Thymus (tissue), 11 donors: ENCODE measurements around the gene AKT3. TPM values are rescaled to one million over a fixed set of nuclear protein-coding genes. Genes with fewer than 3 reads are reported as not detected.

Experiments used
- DNase-seq, 9 donors: peaks; one replicate each; pipeline ENCODE4 v3.0.0-alpha.2; 2013; ENCODE audit warnings: low spot score in 9 of 9, low read depth in 6 of 9, missing footprints in 1 of 9
- H3K27ac ChIP-seq, 2 donors: one replicate each; pipeline ENCODE4 v1.5.1; 2013; ENCODE audit warnings: control low read depth in 1 of 2, low read depth in 1 of 2, low read length in 1 of 2, mild to moderate bottlenecking in 1 of 2, moderate library complexity in 1 of 2
- H3K27me3 ChIP-seq, 2 donors: one replicate each; pipeline ENCODE4 v1.5.1; 2013; ENCODE audit warnings: low read length in 1 of 2; ENCODE audit not compliant: control insufficient read depth in 2 of 2, insufficient read depth in 1 of 2
- H3K36me3 ChIP-seq, 2 donors: one replicate each; pipeline ENCODE4 v1.5.1; 2013; ENCODE audit warnings: low read length in 1 of 2, mild to moderate bottlenecking in 1 of 2, moderate library complexity in 1 of 2; ENCODE audit not compliant: control insufficient read depth in 2 of 2, insufficient read depth in 2 of 2
- H3K4me1 ChIP-seq, 2 donors: one replicate each; pipeline ENCODE4 v1.5.1; 2013; ENCODE audit warnings: low read length in 2 of 2; ENCODE audit not compliant: control insufficient read depth in 2 of 2, insufficient read depth in 2 of 2
- H3K4me3 ChIP-seq, 2 donors: one replicate each; pipeline ENCODE4 v1.5.1; 2013; ENCODE audit warnings: low read length in 2 of 2, control low read depth in 1 of 2, mild to moderate bottlenecking in 1 of 2
- H3K9me3 ChIP-seq, 2 donors: one replicate each; pipeline ENCODE4 v1.5.1; 2013; ENCODE audit warnings: low read length in 1 of 2, mild to moderate bottlenecking in 1 of 2; ENCODE audit not compliant: control insufficient read depth in 2 of 2, insufficient read depth in 1 of 2
- WGBS: extraction: QIAGEN DNeasy Blood & Tissue Kit; methylation state at CpG from one replicate; pipeline ENCODE4 v1.1.7; 2013; 5-methylcytosine and 5-hydroxymethylcytosine counted together
- polyA plus RNA-seq: library from polyadenylated mRNA; stranded (reverse); fragments of 200-250 nt; gene quantifications from one replicate; pipeline ENCODE4 v1.2.3, GENCODE V29; 2013
- total RNA-seq: library from RNA; stranded (reverse); fragments of 120-200 nt; gene quantifications from one replicate; pipeline ENCODE4 v1.2.4, GENCODE V29; 2013
- donor health status: healthy.

Gene AKT3
- total and polyA plus RNA-seq, 2 donors: 14.5 to 45.3 TPM

GRCh38 chr1:243542739-243543415 is 307.2 kb downstream of the AKT3 start:
- Histone ChIP-seq H3K36me3 (peaks cover 3 to 4% of the 10 kb centered on the region in 2 donors), H3K27me3 (no peaks in the 10 kb centered on the region), H3K9me3 (no peaks in the 10 kb centered on the region), H3K4me1 (no peaks in the 10 kb centered on the region), H3K27ac (no peak overlapping the region), H3K4me3 (no peak overlapping the region)
- DNase-seq: no peak
- WGBS: 83% methylated on average over 7 of the region's 7 CpGs

- H3K4me1 ChIP-seq: no peaks in the 10 kb centered on the region
- no peaks in the 10 kb centered on the region for H3K9me3 ChIP-seq
- DNase-seq: no peak
- no peak overlapping the region for H3K4me3 ChIP-seq
- no peak overlapping the region for H3K27ac ChIP-seq
- no peaks in the 10 kb centered on the region for H3K27me3 ChIP-seq
- peaks cover 1 to 4% of the 10 kb centered on the region in 2 donors for H3K36me3 ChIP-seq
These were observed 310.4 kb downstream of the AKT3 start for GRCh38 chr1:243539636-243540035.

GRCh38 chr1:243535014-243535413 is 315.0 kb downstream of the AKT3 start:
- no peak overlapping the region for H3K27ac ChIP-seq
- no peak for DNase-seq

GRCh38 chr1:243529512-243529911 is 320.5 kb downstream of the AKT3 start:
- H3K4me1 ChIP-seq: peaks cover 0 to 6% of the 10 kb centered on the region in 2 donors
- 86% methylated on average over 4 of the region's 4 CpGs for WGBS
- H3K4me3 ChIP-seq: no peak overlapping the region
- H3K27me3 ChIP-seq: no peaks in the 10 kb centered on the region
- H3K36me3 ChIP-seq: peaks cover 0 to 4% of the 10 kb centered on the region in 2 donors
- DNase-seq: no peak
- H3K9me3 ChIP-seq: no peaks in the 10 kb centered on the region
- no peak overlapping the region for H3K27ac ChIP-seq

More at GRCh38 chr1:243535014-243535413, 315.0 kb downstream of the AKT3 start:
- 98% methylated on average over 1 of the region's 1 CpG for WGBS
- no peaks in the 10 kb centered on the region for H3K36me3 ChIP-seq
- no peaks in the 10 kb centered on the region for H3K4me1 ChIP-seq
- H3K9me3 ChIP-seq: no peaks in the 10 kb centered on the region
- H3K27me3 ChIP-seq: no peaks in the 10 kb centered on the region
- H3K4me3 ChIP-seq: no peak overlapping the region

- 98% methylated on average over 2 of the region's 2 CpGs for WGBS
- Histone ChIP-seq H3K27ac (no peak overlapping the region), H3K4me3 (no peak overlapping the region), H3K27me3 (no peaks in the 10 kb centered on the region), H3K9me3 (no peaks in the 10 kb centered on the region), H3K36me3 (peaks cover 0 to 4% of the 10 kb centered on the region in 2 donors), H3K4me1 (peaks cover 2 to 9% of the 10 kb centered on the region in 2 donors)
- no peak for DNase-seq
These were observed 321.5 kb downstream of the AKT3 start for GRCh38 chr1:243528459-243529121.

- WGBS: 98% methylated on average over 7 of the region's 7 CpGs
- no peak for DNase-seq
- H3K27ac ChIP-seq: peak overlapping the region in 1 of 2 donors; percentile 20
- no peaks in the 10 kb centered on the region for H3K9me3 ChIP-seq
- H3K4me3 ChIP-seq: no peak overlapping the region
- H3K36me3 ChIP-seq: peaks cover 0 to 4% of the 10 kb centered on the region in 2 donors
- peaks cover 2 to 11% of the 10 kb centered on the region in 2 donors for H3K4me1 ChIP-seq
- H3K27me3 ChIP-seq: no peaks in the 10 kb centered on the region
These were observed 323.9 kb downstream of the AKT3 start for GRCh38 chr1:243526180-243526579.

GRCh38 chr1:243525085-243525487 is 325.0 kb downstream of the AKT3 start:
- WGBS: 78% methylated on average over 2 of the region's 2 CpGs
- Histone ChIP-seq H3K36me3 (peaks cover 0 to 4% of the 10 kb centered on the region in 2 donors), H3K9me3 (no peaks in the 10 kb centered on the region), H3K4me1 (peaks cover 2 to 11% of the 10 kb centered on the region in 2 donors), H3K27me3 (no peaks in the 10 kb centered on the region), H3K27ac (peak overlapping the region in 1 of 2 donors; percentile 4), H3K4me3 (no peak overlapping the region)
- peak in 1 of 9 donors; percentile 13 for DNase-seq

- Histone ChIP-seq H3K9me3 (no peaks in the 10 kb centered on the region), H3K27ac (no peak overlapping the region), H3K27me3 (no peaks in the 10 kb centered on the region), H3K36me3 (peaks cover 0 to 4% of the 10 kb centered on the region in 2 donors), H3K4me3 (no peak overlapping the region), H3K4me1 (peaks cover 2 to 11% of the 10 kb centered on the region in 2 donors)
- no peak for DNase-seq
- WGBS: 91% methylated on average over 5 of the region's 5 CpGs
These were observed 326.3 kb downstream of the AKT3 start for GRCh38 chr1:243523766-243524165.

GRCh38 chr1:243520831-243521230 is 329.2 kb downstream of the AKT3 start:
- H3K9me3 ChIP-seq: peaks cover 0 to 3% of the 10 kb centered on the region in 2 donors
- H3K4me1 ChIP-seq: peaks cover 2 to 11% of the 10 kb centered on the region in 2 donors
- DNase-seq: no peak
- no peak overlapping the region for H3K27ac ChIP-seq
- WGBS: 90% methylated on average over 1 of the region's 1 CpG
- H3K36me3 ChIP-seq: no peaks in the 10 kb centered on the region
- H3K27me3 ChIP-seq: no peaks in the 10 kb centered on the region
- no peak overlapping the region for H3K4me3 ChIP-seq
